IMR-90 (cell line): ENCODE results near the gene FABP7.

ENCODE experiments used
- BHLHE40 ChIP-seq: fragments of 150-350 bp; IDR thresholded peaks from 2 replicates; pipeline ENCODE4 v1.6.1; 2016; ENCODE audit warnings: mild to moderate bottlenecking, low read depth, low read length
- CEBPB ChIP-seq: IDR thresholded peaks from 2 replicates; pipeline ENCODE4 v1.6.1; 2012; ENCODE audit warnings: low read depth, low read length, improper control_type of control experiment
- FOS ChIP-seq: fragments of 150-350 bp; IDR thresholded peaks from 2 replicates; pipeline ENCODE4 v1.6.1; 2016; ENCODE audit warnings: low read depth, low read length
- MAZ ChIP-seq: IDR thresholded peaks from 2 replicates; pipeline ENCODE4 v1.6.1; 2012; ENCODE audit warnings: low read depth, mild to moderate bottlenecking, low read length, improper control_type of control experiment, moderate library complexity, borderline replicate concordance
- POLR2A ChIP-seq: IDR thresholded peaks from 2 replicates; pipeline ENCODE4 v1.6.1; 2012; ENCODE audit warnings: mild to moderate bottlenecking, low read depth, low read length
- RFX5 ChIP-seq: IDR thresholded peaks from 2 replicates; pipeline ENCODE4 v1.8.0; 2012; ENCODE audit warnings: low read depth, mild to moderate bottlenecking, low read length, moderate library complexity
- SMC3 ChIP-seq: fragments of 150-350 bp; IDR thresholded peaks from 2 replicates; pipeline ENCODE4 v1.6.1; 2016; ENCODE audit warnings: low read depth, mild to moderate bottlenecking, antibody characterized with exemption, low read length, moderate library complexity
- TF ChIP-seq, protein P1 (sequence below): conservative IDR thresholded peaks from 2 replicates; pipeline ENCODE4 v1.5.1; 2012; ENCODE audit warnings: mild to moderate bottlenecking, low read depth, low read length, improper control_type of control experiment
- TF ChIP-seq, protein P2 (sequence below): fragments of 150-350 bp; IDR thresholded peaks from 2 replicates; pipeline ENCODE4 v1.6.1; 2017; ENCODE audit warnings: mild to moderate bottlenecking, antibody characterized with exemption, low read length, low read depth

DNA sequence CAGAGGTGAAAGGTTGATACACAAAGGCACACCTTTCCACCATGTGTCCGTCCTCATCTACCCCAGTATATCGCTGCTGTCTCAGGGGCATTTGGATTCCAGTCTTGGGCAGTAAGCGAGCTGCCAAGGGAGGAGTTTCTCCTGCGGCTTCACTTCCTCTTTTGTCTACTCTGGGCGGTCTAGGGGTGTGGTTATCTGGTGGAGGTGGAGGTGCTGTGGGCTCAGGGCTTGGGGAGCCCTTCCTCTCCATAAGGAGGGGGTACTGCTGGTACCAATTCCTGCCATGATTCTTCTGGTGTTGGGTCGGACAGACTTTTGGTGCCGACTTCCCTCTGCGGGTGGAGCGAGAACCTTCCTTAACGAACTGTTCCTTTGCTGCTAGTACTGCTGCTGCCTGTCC lies 31.9 kb upstream of the FABP7 start:
- TF ChIP-seq POLR2A: no peak
- TF ChIP-seq CEBPB: no peak
- TF ChIP-seq BHLHE40: no peak
- TF ChIP-seq, protein P1, sequence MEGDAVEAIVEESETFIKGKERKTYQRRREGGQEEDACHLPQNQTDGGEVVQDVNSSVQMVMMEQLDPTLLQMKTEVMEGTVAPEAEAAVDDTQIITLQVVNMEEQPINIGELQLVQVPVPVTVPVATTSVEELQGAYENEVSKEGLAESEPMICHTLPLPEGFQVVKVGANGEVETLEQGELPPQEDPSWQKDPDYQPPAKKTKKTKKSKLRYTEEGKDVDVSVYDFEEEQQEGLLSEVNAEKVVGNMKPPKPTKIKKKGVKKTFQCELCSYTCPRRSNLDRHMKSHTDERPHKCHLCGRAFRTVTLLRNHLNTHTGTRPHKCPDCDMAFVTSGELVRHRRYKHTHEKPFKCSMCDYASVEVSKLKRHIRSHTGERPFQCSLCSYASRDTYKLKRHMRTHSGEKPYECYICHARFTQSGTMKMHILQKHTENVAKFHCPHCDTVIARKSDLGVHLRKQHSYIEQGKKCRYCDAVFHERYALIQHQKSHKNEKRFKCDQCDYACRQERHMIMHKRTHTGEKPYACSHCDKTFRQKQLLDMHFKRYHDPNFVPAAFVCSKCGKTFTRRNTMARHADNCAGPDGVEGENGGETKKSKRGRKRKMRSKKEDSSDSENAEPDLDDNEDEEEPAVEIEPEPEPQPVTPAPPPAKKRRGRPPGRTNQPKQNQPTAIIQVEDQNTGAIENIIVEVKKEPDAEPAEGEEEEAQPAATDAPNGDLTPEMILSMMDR: no peak
- no peak for TF ChIP-seq RFX5
- TF ChIP-seq MAZ: no peak
- no peak for TF ChIP-seq SMC3
- TF ChIP-seq FOS: no peak
- TF ChIP-seq, protein P2, sequence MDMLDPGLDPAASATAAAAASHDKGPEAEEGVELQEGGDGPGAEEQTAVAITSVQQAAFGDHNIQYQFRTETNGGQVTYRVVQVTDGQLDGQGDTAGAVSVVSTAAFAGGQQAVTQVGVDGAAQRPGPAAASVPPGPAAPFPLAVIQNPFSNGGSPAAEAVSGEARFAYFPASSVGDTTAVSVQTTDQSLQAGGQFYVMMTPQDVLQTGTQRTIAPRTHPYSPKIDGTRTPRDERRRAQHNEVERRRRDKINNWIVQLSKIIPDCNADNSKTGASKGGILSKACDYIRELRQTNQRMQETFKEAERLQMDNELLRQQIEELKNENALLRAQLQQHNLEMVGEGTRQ: no peak
